GM12891 (cell line): ENCODE results near the gene CD46. TPM values are rescaled to one million over a fixed set of nuclear protein-coding genes. Genes with fewer than 3 reads are reported as not detected.
"Not testable (repeated sequence)": the region's sequence is repeated elsewhere in the genome, so short reads cannot be mapped to it uniquely, and the experiment has no call there.

Experiments used
- DNase-seq: peaks from one replicate; pipeline ENCODE4 v3.0.0; 2011; ENCODE audit warnings: low spot score; ENCODE audit not compliant: insufficient read length
- FAIRE-seq: peaks from 2 replicates; lab custom pipeline; 2011; peaks lifted over from hg19 to GRCh38; lab: Jason Lieb, UNC
- PAX5 ChIP-seq: IDR thresholded peaks from 2 replicates; pipeline ENCODE4 v1.6.1; 2011; ENCODE audit warnings: low read length, moderate library complexity, mild to moderate bottlenecking; ENCODE audit not compliant: insufficient read depth, severe bottlenecking
- POLR2A ChIP-seq: IDR thresholded peaks from 2 replicates; pipeline ENCODE4 v1.6.1; 2011; ENCODE audit warnings: low read depth, low read length, control low read depth
- POLR2AphosphoS5 ChIP-seq: IDR thresholded peaks from 2 replicates; pipeline ENCODE4 v1.6.1; 2011; ENCODE audit warnings: low read depth, low read length, control low read depth
- POU2F2 ChIP-seq: IDR thresholded peaks from 2 replicates; pipeline ENCODE4 v1.6.1; 2011; ENCODE audit warnings: low read depth, mild to moderate bottlenecking, control low read depth, low read length, moderate library complexity
- SPI1 ChIP-seq: IDR thresholded peaks from 2 replicates; pipeline ENCODE4 v1.6.1; 2011; ENCODE audit warnings: low read depth, low read length, control low read depth
- TAF1 ChIP-seq: IDR thresholded peaks from 2 replicates; pipeline ENCODE4 v1.6.1; 2011; ENCODE audit warnings: low read depth, low read length, control low read depth
- polyA plus RNA-seq: library from polyadenylated mRNA; unstranded; fragments of >200 nt; gene quantifications from one replicate; pipeline ENCODE4 v1.2.1, GENCODE V29; 2012; ENCODE audit warnings: low read depth, missing spikeins, inconsistent platforms; ENCODE audit not compliant: missing spikeins

The CD46 gene
- 43.4 TPM for polyA plus RNA-seq

GRCh38 chr1:207751790-207752455, at the start of gene CD46:
Gene CD46, plus strand, starts transcription at chr1:207752054. Its CDS starts 159 bp downstream, at chr1:207752213.
- FAIRE-seq (peak; percentile 89), DNase-seq (peak; percentile 74)
- TF ChIP-seq SPI1 (peak; percentile 73), PAX5 (no peak), POLR2AphosphoS5 (peak; percentile 55; the same call in 1 of the 2 replicates), POU2F2 (no peak), TAF1 (peak; percentile 72), POLR2A (peak; percentile 85)

GRCh38 chr1:207702317-207702716, 49.5 kb upstream of the CD46 start:
- TF ChIP-seq TAF1: no peak
- no peak for TF ChIP-seq POLR2AphosphoS5
- TF ChIP-seq POU2F2: no peak
- FAIRE-seq: no peak

DNA sequence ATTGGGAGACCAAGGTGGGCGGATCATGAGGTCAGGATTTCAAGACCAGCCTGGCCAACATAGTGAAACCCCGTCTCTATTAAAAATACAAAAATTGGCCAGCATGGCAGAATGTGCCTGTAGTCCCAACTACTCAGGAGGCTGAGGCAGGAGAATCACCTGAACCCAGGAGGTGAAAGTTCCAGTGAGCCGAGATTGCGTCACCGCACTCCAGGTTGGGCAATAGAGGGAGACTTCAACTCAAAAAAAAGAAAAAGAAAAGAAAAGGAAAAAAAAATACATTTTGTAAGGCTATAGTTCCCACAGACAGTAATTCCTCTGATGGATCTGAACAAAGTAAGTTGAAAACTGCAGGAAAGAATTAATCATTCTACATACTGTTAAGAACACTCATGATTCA, 48.1 kb upstream of the CD46 start:
- no peak for TF ChIP-seq SPI1
- TF ChIP-seq POLR2AphosphoS5: no peak
- TF ChIP-seq POU2F2: no peak
- no peak for TF ChIP-seq TAF1
- TF ChIP-seq PAX5: no peak
- TF ChIP-seq POLR2A: no peak
- FAIRE-seq: no peak

More at GRCh38 chr1:207702317-207702716, 49.5 kb upstream of the CD46 start:
- no peak for DNase-seq

GRCh38 chr1:207708004-207708403, 43.9 kb upstream of the CD46 start:
- not testable (repeated sequence) for DNase-seq, FAIRE-seq

More for the DNA sequence above, 48.1 kb upstream of the CD46 start:
- no peak for DNase-seq

DNA sequence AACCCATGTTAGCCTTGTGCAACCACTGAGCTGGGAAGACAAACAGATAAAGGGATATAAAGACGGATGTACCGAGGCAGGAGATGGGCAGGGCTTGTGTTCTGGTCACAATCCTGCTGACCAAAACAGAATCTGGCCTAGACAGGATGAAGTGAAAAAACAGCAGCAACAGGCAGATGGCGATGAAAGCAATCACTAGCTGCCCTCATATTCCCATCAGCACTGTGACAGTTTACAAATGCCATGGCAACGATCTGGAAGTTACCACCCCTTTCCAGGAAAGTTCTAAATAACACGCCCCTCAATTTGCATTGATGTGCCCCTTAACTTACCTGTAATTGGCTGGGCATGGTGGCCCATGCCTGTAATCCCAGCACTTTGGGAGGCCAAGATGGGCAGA, 40.6 kb upstream of the CD46 start:
- TF ChIP-seq POLR2A (no peak), TAF1 (no peak), SPI1 (no peak), POLR2AphosphoS5 (no peak), PAX5 (no peak)
- DNase-seq: no peak
- no peak for FAIRE-seq

DNA sequence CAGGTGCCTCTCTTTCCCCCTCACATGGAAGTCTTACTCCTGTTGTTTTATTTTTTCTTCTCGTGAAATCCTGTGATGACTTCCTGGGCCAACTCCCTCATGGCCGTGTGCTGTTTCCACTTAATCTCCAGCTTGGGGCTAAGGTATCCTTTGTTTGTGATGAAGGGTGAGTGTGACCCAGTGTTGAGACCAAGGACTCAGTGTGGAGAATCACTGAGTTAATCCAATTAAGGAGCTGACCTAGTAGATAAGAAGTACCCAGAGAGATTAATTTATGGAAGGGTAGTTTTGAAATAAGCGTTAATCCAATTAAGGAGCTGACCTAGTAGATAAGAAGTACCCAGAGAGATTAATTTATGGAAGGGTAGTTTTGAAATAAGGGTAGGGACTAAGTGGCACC, 39.2 kb upstream of the CD46 start:
- FAIRE-seq, DNase-seq: not testable (repeated sequence)

DNA sequence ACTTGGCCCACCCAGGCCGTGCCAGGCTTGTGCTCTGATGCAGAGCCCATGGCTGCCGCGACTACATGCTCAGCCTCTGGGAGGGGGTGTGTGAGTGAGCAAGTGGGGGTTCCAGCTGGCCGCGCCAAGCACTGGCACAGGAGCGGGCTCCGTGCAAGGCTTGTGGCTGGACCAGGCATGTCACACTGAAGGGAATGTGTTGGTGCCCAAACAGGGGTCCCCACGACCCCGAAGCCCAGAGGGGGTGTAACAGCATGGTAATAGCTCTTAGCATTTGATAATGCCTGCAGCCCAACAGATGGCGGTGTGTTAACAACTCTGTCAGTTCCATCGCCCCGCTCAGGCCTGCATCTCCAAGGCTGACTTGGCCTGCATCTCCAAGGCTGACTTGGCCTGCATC, 38.3 kb upstream of the CD46 start:
- DNase-seq: no peak
- FAIRE-seq: no peak
- TF ChIP-seq TAF1 (no peak), SPI1 (no peak), POLR2AphosphoS5 (no peak), POU2F2 (no peak), PAX5 (no peak), POLR2A (no peak)

- FAIRE-seq: no peak
- TF ChIP-seq SPI1: no peak
- no peak for TF ChIP-seq POLR2A
- TF ChIP-seq POLR2AphosphoS5: no peak
- no peak for TF ChIP-seq PAX5
- no peak for TF ChIP-seq TAF1
- TF ChIP-seq POU2F2: no peak
- DNase-seq: no peak
Observed at GRCh38 chr1:207719234-207719633, 32.6 kb upstream of the CD46 start.

DNA sequence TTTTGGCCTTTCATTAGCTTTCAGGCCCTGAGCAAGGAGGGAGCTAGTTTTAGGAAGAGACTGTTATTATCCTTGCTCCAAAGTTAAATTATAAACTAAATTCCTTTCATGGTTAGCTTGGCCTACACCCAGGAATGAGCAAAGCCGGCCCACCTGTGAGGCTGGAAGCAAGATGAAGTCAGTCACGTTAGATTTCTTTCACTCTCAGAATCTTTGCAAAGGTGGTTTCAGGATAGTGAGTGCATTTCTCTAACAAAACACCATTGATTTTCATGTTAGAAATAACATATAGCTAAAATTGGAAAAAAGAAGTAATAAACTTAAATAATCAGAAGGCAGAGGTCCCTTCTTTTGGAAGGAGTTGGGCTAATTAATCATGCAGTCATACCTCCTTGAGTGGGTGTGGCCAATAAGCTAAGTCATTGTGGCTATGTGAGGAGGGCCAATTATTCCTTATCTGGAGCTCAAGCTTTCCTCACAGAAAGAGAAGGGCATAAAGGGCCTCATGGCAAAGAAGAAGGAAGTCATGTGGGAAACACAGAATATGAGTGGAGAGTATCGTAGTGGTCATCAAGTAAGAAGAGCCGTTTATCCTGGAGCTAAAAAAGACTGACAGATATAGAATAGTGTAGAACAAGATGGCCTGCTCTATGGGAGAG, 23.5 kb upstream of the CD46 start:
- FAIRE-seq, DNase-seq: not testable (repeated sequence)

GRCh38 chr1:207737503-207738157, 14.2 kb upstream of the CD46 start:
- not testable (repeated sequence) for FAIRE-seq, DNase-seq

GRCh38 chr1:207738158-207738659, 13.6 kb upstream of the CD46 start:
- FAIRE-seq, DNase-seq: not testable (repeated sequence)
